Adipose tissue (tissue), 3 donors: Measurements from ENCODE around the gene GRM8. TPM values are rescaled to one million over a fixed set of nuclear protein-coding genes. Genes with fewer than 3 reads are reported as not detected.

Experiments used
- H3K27ac ChIP-seq: one replicate; pipeline ENCODE4 v1.5.1; 2013; ENCODE audit warnings: low read depth, low read length
- WGBS, 3 donors: extraction: QIAGEN DNeasy Blood & Tissue Kit; methylation state at CpG; one replicate each; pipeline ENCODE4 v1.1.7; 2013; 5-methylcytosine and 5-hydroxymethylcytosine counted together
- polyA plus RNA-seq, 3 donors: library from polyadenylated mRNA; stranded (reverse); fragments of 200-250 nt; gene quantifications; one replicate each; pipeline ENCODE4 v1.2.3, GENCODE V29; 2013
- donor health status: healthy with polysubstance abuse.
- donor health status: Bipolar disorder and iron deficiency.
- donor health status: healthy.

The GRM8 gene
- polyA plus RNA-seq, 3 donors: 0.07 to 0.08 TPM; not detected in 1

DNA sequence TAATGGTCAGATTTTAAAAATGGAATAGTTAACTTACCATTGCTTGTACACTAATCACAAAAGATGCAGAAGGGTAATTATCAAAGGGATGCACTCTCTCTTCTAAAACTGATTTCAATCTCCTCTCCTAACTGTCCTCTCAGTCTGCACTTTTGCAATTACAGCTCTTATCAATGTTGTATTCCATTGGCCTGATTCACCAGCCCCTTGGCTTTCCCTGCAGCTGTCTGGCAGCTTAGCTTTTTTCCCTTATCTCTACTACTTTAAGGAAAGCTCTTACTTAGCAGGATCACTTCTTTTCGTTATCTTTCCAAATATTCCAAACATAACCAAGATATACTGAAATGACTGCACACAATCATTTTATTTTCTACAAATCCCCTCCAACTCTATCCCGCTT, 448.8 kb downstream of the GRM8 start:
- no peak overlapping the region for H3K27ac ChIP-seq
- 34 to 55% (median 41%) methylated on average over 2 of the region's 2 CpGs for WGBS, 3 donors

DNA sequence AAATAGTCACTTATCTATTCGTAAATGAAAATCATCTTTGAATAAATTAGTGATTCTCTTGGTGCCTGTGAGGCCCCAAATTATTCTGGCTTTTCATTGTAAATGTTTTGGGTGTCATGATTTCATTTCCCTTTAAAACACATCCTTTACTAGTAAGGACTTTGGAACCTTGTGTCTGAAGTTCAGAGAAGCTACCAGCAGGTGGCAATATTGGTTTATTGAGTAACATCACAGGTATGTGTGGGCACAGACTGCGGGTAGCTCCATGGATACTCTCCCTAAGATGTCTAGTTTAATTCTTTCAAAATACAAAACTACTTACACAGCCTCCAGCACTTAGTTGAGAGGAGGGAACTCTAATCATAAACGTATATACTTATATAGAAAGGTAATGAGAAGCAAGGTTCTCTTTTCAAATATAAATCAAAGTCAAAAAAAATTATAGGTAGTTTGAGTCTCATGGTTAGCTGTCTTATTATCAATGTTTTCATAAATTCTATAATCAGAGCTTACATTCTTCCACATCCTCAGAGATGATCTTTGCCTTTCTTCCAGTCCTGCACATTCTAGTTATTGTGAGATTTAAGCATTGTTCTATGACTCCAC, 449.6 kb downstream of the GRM8 start:
- H3K27ac ChIP-seq: no peak overlapping the region
- WGBS, 3 donors: 19 to 23% (median 21%) methylated on average over 3 of the region's 3 CpGs

DNA sequence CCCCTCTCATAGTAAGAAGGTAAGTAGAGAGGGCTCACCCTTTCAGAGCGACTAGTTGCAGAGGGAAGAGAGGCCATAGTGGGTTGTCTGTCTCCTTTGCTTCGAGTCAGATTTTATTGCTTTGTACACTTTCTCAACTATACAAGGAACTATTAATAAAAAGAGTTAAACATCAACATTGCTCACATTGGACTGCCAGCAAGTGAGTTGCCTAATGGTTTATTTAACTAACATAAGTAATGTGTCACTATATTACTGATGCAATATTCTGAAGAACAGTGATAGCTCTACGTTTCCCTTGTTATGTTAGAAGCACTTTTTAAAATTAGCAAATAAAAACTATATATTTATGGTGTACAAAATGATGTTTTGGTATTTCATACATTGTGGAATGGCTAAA, 451.0 kb downstream of the GRM8 start:
- H3K27ac ChIP-seq: no peak overlapping the region
- WGBS, 3 donors: 74 to 80% (median 76%) methylated on average over 3 of the region's 3 CpGs

DNA sequence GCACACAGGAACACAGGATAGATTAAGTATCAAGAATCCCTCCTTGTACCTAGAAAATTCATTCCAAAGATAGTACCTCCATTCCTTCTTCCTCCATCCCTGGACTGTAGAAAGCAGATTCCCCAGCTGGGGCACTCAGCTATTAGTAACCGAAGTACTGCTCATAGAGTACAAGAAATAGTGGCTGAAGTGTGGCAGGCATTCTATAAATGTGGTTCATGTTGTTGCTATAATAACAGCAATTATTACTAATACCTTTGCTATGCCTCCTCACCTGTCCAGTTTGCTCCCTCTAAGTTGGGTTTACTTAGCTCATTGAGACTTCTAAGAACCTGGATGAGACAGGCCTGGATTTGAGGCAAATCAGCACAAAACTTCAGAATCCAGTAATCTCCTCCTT, 453.2 kb downstream of the GRM8 start:
- no peak overlapping the region for H3K27ac ChIP-seq
- WGBS, 3 donors: 89 to 100% (median 92%) methylated on average over 1 of the region's 1 CpG

DNA sequence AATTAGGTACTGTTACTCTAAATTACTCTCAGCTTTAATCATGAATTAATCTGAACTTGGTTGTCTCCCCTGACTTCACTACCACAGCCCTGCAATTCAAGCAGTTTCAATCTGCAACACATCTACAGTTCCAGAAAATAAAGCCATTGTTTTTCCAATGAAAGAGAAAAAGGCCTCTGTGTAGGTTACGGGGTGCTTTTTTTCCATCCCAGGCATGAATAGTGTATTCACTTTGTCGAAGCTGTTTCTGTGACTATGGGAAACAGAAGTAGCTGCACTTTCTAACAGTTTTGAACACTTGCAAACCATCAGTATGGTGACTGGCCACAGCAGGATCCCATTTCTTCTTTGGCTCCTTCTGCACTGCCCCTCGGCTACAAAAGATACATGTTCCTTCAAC, 460.2 kb downstream of the GRM8 start:
- 72 to 80% (median 73%) methylated on average over 3 of the region's 3 CpGs for WGBS, 3 donors
- no peak overlapping the region for H3K27ac ChIP-seq

DNA sequence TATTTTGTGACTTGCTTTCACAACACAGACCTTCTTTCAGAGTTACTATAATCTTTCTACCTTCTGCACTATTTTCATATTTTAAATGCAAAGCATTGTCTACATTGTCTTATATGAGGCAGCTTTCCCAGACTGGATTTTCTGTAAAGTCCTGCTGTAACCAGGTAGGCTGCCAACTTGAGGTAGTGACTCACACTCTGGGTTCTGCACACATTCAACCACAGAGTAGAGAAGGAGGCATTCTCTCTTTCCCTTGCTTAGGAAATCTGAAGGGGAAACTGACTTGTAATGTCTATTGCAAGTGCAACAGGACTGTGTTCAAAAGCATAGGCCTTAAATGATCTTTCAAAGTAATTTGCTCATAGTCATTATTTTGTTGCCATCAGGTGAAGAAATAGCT, 461.4 kb downstream of the GRM8 start:
- H3K27ac ChIP-seq: no peak overlapping the region

DNA sequence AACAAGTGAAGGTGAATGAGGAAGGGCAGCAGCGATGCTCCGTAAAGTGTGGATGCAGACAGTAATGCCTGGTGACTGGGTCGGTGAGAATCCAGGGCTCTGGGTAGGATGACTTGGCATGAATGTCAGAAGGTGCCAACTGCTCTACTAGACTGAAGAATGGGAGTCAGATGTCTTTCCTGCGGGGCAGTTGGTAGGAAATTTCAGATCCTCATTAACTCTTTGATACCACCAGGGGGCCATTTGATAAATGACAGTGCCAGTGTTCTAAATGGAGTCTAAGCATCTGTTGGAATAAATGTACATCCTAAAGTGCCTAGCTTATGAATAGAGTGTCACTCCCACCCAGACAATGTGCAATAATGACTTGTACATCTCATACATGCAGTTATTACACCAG, 462.0 kb downstream of the GRM8 start:
- 85 to 87% (median 86%) methylated on average over 4 of the region's 4 CpGs for WGBS, 3 donors
- H3K27ac ChIP-seq: no peak overlapping the region

DNA sequence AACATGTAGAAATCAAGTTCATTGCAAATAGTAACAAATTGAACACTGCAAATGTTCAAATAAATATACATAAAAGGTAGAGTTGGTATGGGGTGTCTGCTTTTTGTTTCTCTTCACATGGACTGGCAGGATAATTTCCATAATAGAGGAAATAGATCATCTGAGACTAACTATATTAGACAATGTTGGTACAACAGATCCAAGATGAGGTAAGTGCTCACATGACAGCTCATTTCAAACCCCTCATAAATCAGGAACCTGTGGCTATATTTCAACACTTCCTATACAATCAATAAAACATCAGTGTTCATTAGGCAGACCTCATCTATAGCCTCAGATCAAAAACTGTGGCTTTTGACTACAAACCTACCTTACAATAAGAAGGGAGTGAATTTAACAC, 469.1 kb downstream of the GRM8 start:
- H3K27ac ChIP-seq: no peak overlapping the region

DNA sequence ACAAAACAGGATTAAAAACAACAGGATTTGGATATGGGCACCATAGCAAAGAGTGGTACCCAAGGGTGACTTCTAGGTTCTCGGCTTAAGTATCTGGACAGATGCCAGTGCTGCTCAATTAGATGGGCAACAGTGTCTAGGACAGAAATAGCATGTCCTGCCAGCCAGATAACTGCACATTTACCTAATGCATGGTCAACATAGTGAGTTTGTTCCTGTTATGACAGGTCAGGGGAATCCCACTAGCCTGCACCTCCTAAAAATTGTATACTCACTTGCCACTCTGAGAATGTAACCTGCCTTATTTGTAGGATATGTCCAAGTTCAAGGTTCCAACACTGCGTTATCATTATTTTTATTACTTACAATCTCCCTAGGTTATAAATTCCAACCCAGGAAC, 471.7 kb downstream of the GRM8 start:
- 85 to 97% (median 89%) methylated on average over 2 of the region's 2 CpGs for WGBS, 3 donors
- no peak overlapping the region for H3K27ac ChIP-seq

DNA sequence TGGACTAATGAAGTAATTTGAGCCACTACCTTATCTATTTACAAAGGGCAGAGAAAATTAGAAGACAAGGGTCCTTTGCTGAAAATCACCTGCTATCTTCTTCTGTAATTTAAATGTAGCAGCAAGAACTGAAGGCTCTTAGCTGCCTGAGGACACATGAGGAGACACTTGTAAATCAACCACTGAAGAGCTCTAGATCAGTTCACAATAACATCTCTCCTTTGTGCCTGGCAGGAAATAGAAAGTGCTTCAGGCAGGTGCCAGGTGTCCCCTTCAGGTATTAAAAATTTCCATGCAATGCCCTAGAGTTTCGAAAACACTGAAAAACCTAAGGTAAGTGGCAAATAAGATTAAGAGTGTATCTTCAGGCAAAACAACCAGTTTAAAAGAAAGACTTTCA, 474.6 kb downstream of the GRM8 start:
- H3K27ac ChIP-seq: no peak overlapping the region
- WGBS, 3 donors: 72 to 89% (median 77%) methylated on average over 1 of the region's 1 CpG

DNA sequence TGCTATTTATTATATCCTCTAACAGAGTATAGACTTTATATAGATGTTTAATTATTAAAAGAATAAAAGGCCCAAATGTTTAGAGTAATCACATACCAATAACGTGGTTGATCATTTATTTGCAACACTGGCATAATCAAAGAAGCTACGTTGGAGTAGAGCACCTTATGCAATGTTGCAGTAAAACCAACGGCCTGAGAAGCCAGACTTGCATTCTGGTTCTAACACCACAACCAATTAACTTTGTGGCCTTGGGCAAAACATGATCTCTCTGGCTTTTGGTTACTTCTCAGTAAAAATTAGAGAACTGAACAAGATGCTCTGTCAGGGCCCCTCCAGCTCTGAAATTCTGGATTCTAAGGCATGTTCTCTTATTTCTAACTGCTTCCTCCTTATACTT, 476.2 kb downstream of the GRM8 start:
- 70 to 77% (median 76%) methylated on average over 3 of the region's 3 CpGs for WGBS, 3 donors
- H3K27ac ChIP-seq: no peak overlapping the region

DNA sequence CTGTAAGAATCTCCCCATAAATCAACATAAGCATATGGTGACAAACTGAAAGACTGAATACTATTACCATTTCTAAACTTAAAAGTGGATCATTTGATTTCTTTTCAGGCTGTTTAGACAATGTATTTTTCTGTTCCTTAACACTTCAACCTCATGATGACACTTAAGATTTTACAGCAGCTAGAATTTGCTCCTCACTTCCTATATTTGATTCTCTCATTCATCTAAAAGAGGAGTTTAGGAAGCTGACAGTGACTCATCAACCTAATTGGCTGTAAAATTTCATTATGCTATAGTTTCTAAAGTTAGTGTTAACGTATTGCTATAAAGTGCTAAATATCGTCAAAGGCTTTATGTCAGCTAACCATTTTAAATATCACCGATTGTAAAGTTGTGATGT, 478.7 kb downstream of the GRM8 start:
- WGBS, 3 donors: 74 to 89% (median 88%) methylated on average over 3 of the region's 3 CpGs
- no peak overlapping the region for H3K27ac ChIP-seq

DNA sequence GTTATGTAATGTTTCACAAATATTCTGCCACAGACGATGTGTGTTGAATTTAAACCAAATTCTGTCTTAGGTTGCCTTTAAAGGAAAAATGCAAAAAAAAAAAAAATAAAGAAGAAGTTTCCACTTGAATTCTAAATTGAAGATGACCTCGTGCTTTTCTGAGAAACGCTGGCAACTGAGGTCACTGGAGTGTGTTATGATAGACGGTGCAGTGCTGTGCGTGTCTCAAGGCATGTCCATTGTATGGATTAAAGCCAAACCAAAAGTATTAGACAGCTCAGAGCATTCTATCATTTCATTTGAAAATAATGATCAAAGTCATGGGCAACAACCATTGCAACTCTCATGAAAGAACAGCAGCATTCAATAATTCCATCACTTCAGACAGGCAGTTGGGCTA, 483.9 kb downstream of the GRM8 start:
- H3K27ac ChIP-seq: no peak overlapping the region
- 73 to 80% (median 74%) methylated on average over 5 of the region's 5 CpGs for WGBS, 3 donors

DNA sequence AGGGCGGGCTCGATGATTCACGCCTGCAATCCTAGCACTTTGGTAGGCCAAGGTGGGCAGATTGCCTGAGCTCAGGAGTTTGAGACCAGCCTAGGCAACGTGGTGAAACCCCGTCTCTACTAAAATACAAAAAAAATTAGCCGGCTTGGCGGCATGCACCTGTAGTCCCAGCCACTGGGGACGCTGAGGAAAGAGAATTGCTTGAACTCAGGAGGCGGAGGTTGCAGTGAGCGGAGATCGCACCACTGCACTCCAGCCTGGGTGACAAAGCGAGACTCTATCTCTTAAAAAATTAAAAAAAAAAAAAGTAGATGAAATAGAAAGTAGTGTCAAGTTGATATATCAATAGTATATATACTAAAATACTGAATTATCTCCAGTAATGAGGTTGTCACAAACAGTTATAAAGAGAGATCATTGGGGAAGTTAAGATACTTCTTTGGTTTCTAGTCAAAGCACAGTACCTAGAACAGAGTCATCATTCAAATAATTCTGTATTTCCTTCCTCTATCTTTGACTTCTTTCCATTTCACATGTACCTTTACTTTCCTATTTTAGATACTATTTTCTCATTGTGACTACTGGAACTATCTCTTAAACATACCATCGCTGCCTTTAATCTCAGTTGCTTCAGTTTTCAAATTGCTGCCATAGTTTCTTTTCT, 491.7 kb downstream of the GRM8 start:
- H3K27ac ChIP-seq: no peak overlapping the region
- 83 to 85% (median 84%) methylated on average over 13 of the region's 13 CpGs for WGBS, 3 donors

DNA sequence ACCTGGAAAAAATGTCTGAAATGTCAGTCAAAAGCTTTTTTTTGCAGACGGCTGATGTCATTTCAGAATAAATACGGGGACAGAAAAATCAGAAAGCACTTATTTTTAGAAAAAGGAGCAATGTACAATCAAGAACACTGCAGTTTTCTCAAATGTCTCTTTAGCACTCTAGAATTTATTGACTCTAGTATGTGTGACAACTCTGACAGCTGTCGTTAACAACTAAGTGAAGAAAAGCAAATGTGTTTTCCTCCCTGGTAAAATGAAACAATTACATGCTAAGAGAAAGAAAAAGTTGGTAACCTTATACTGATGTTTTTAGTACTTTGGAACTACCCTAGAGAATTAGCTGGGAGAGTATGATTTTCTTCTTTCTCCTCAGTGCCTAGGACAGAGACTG, 497.4 kb downstream of the GRM8 start:
- H3K27ac ChIP-seq: no peak overlapping the region
- WGBS, 3 donors: 55 to 66% (median 59%) methylated on average over 3 of the region's 3 CpGs

DNA sequence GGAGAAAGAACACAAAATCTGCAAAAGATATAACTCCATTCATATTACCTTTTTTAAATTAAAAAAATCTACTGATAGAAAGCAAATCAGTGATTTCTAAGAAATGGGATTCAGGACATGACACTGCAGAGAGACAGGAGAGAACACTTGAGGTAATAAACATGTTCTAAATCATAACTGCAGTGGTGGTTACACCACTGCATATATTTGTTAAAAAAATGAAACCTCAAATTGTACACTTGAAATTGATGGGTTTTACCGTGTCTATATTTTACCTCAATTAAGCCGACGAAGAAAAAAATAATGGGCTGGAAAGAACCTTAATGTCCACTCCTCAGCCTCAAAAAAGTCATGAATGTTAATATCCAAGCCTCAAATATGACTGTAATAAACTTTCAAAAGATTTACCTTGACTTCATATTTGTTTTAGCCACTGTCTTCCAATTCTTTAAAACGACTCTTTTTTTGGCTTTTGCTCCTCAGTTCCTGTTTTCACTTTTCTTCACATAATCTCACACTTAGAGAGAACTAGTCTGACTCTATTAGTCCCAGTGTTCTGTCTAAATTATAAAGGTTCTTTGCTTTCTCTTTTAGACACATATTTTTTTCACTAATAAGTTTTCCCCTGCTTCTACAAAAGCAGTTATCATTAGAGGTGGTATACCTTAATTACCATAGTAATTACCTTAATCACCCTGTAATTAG, 502.4 kb downstream of the GRM8 start:
- H3K27ac ChIP-seq: no peak overlapping the region
- WGBS, 3 donors: 86 to 88% (median 86%) methylated on average over 4 of the region's 4 CpGs

DNA sequence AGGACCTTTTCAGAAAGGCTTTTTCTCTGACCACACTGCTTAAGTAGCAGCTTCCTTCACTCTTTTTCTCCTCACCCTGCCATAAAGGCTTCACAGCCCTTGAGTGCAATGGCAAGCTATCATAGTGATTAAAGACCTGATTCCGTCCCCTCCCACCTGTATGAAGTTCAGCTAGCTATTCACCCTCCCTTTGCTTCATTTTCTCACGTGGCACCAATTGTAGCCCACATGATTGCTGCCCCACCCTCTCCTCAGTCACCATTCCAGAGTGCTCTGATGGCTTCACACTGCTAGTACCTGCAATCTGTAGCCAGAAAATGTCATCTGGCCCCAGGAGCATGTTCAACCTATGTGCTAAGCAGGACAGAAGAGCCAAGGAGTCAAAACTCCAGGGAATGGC, 523.8 kb downstream of the GRM8 start:
- 46 to 55% (median 47%) methylated on average over 2 of the region's 2 CpGs for WGBS, 3 donors
- no peak overlapping the region for H3K27ac ChIP-seq

DNA sequence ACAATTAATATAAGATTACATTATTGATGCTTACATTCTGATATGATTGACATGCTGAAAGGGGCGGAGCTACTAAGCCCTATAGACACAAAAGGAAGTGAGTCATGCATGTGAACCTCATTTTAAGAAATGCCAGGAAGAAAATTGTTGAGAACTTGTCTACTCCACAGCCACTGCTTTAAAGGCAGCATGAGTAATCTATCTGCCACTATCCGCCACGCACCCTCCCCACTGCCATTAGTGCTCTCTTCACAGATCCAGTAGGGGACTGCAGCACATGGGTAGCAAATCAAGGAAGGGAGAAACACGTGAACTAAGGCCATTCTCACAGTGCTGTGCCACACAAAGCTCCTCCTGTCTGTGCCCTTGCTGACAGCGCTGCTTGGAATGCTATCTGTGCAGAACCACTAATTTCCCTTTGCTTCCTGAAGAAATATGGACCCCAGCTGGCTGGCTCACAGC, 524.8 kb downstream of the GRM8 start:
- H3K27ac ChIP-seq: no peak overlapping the region
- WGBS, 3 donors: 63 to 85% (median 71%) methylated on average over 5 of the region's 5 CpGs

DNA sequence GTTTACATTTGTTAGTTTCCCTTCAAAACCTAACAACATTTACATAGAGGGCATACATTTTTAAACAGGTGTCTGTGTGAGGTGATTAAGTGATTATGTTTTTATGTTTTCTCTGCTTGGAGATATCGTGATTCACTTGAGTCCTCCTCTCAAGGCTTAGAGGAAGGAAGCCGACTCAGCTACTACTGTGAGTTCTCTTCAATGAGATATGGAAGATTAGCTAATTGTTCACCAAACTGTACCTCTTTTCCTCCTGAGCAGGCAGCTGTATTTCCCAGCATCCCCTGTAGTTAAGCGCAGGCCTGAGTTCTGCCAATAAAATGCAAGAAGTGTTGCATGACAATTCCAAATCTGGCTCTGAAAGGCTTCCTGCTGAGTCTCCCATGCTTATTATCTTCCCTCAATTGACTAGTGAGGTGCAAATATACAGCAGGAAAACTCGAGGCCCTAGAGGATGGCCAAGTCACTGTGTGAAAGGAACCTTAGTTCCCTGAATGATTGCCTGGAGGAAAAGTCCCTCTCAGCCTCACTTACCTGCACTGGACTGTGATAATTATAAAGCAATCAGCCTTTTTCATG, 528.7 kb downstream of the GRM8 start:
- no peak overlapping the region for H3K27ac ChIP-seq
- 55 to 65% (median 57%) methylated on average over 4 of the region's 4 CpGs for WGBS, 3 donors

DNA sequence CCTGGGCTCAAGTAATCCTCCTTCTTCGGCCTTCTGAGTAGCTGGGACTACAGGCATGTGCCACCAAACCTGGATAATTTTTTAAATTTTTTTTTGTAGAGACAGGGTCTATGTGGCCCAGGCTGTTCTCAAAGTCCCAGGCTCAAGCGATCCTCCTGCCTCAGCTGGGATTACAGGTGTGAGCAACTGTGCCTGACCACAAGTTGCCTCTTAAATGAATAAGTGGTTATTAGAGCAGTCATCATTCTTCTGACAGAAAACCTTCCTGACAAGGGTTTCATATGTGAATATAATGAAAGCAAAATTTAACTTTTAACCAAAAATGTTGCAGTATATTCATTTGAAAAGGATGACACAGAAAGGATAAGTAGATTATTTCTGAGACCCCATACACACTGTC, 532.5 kb downstream of the GRM8 start:
- no peak overlapping the region for H3K27ac ChIP-seq
- 81 to 87% (median 83%) methylated on average over 2 of the region's 2 CpGs for WGBS, 3 donors
